PC-3 (cell line): ENCODE measurements around the gene MROH2B. TPM values are rescaled to one million over a fixed set of nuclear protein-coding genes. Genes with fewer than 3 reads are reported as not detected.

Experiments
- ATAC-seq: fragments of 200-7000 bp; cut with Tn5 transposase; 2 replicates; pipeline ENCODE4 v1.9.1; 2020; ENCODE audit warnings: mild to moderate bottlenecking, moderate library complexity
- BruUV-seq: library from RNA; stranded (reverse); fragments of 400-500 nt; replicated peaks from 2 replicates; lab custom pipeline; 2021; lab: Mats Ljungman, UMichigan
- CTCF ChIA-PET: fragments of 300-600 bp; sonication (Branson Sonifier 250); formaldehyde crosslinking; loops from one replicate; lab custom pipeline; 2022; ENCODE audit warnings: antibody characterized with exemption; lab: Charles Lee
- POLR2A ChIA-PET: fragments of 300-600 bp; sonication (Branson Sonifier 250); formaldehyde crosslinking; loops from one replicate; lab custom pipeline; 2022; ENCODE audit warnings: antibody characterized with exemption; ENCODE audit not compliant: unreplicated experiment; lab: Charles Lee
- DNase-seq: peaks from one replicate; pipeline ENCODE4 v3.0.0-alpha.2; 2015
- H2AFZ ChIP-seq: fragments of 300-600 bp; sonication (generic); 2 replicates; pipeline ENCODE4 v1.6.0; 2016; ENCODE audit warnings: antibody characterized with exemption, low read length
- H3F3A ChIP-seq: fragments of 300-600 bp; sonication (generic); one replicate; pipeline ENCODE4 v1.6.0; 2017; ENCODE audit warnings: antibody characterized with exemption, low read length, control low read depth, mild to moderate bottlenecking; ENCODE audit not compliant: unreplicated experiment
- H3K27ac ChIP-seq: fragments of 300-600 bp; sonication (generic); 2 replicates; pipeline ENCODE4 v1.5.1; 2016; ENCODE audit warnings: mild to moderate bottlenecking, low read length
- H3K27me3 ChIP-seq: fragments of 300-600 bp; sonication (generic); 2 replicates; pipeline ENCODE4 v1.6.1; 2016; ENCODE audit warnings: low read length, mixed read lengths
- H3K36me3 ChIP-seq: fragments of 300-600 bp; sonication (generic); 2 replicates; pipeline ENCODE4 v1.6.1; 2016; ENCODE audit warnings: low read depth, mixed run types, low read length, mixed read lengths
- H3K4me1 ChIP-seq: fragments of 300-600 bp; sonication (generic); 2 replicates; pipeline ENCODE4 v1.5.1; 2016; ENCODE audit warnings: low read length; ENCODE audit not compliant: insufficient read depth
- H3K4me2 ChIP-seq: fragments of 300-600 bp; sonication (generic); 2 replicates; pipeline ENCODE4 v1.6.0; 2016; ENCODE audit warnings: low read length
- H3K4me3 ChIP-seq: fragments of 300-600 bp; sonication (generic); 2 replicates; pipeline ENCODE4 v1.5.1; 2016; ENCODE audit warnings: mild to moderate bottlenecking, low read length, mixed read lengths
- H3K79me2 ChIP-seq: fragments of 300-600 bp; sonication (generic); 2 replicates; pipeline ENCODE4 v1.6.1; 2017; ENCODE audit warnings: low read length, mixed read lengths
- H3K9ac ChIP-seq: fragments of 300-600 bp; sonication (generic); 2 replicates; pipeline ENCODE4 v1.6.0; 2016; ENCODE audit warnings: mild to moderate bottlenecking, low read length
- H3K9me2 ChIP-seq: fragments of 300-600 bp; sonication (generic); replicated peaks from 2 replicates; pipeline ENCODE4 v1.6.1; 2016; ENCODE audit warnings: mixed run types, low read length, mixed read lengths
- H3K9me3 ChIP-seq: fragments of 300-600 bp; sonication (generic); 2 replicates; pipeline ENCODE4 v1.6.1; 2016; ENCODE audit warnings: low read length, mixed read lengths
- H4K20me1 ChIP-seq: fragments of 300-600 bp; sonication (generic); 2 replicates; pipeline ENCODE4 v1.6.1; 2016; ENCODE audit warnings: low read length, mixed read lengths
- EZH2 ChIP-seq: fragments of 300-600 bp; sonication (generic); IDR thresholded peaks from one replicate; pipeline ENCODE4 v1.6.1; 2017; ENCODE audit warnings: antibody characterized with exemption, mild to moderate bottlenecking, low read length; ENCODE audit not compliant: unreplicated experiment
- EZH2phosphoT487 ChIP-seq: fragments of 300-600 bp; sonication (generic); IDR thresholded peaks from 2 replicates; pipeline ENCODE4 v1.6.1; 2018; ENCODE audit warnings: mild to moderate bottlenecking, antibody characterized with exemption, low read length, borderline replicate concordance
- intact Hi-C: fragments of 100-400 bp; cut with micrococcal nuclease; formaldehyde crosslinking; loops from 2 replicates; pipeline ENCODE4 v1.9.0; 2023
- total RNA-seq: library from RNA; depleted of rRNA; stranded (reverse); fragments of >200 nt; gene quantifications from 2 replicates; pipeline ENCODE4 v1.2.3, GENCODE V29; 2014
- TF ChIP-seq, protein P1 (sequence below): fragments of 300-600 bp; sonication (generic); conservative IDR thresholded peaks from 2 replicates; pipeline ENCODE4 v1.5.1; 2017; ENCODE audit warnings: antibody characterized with exemption, low read depth, mild to moderate bottlenecking, low read length

MROH2B gene
- total RNA-seq, 1 experiment from 2014 or later: 0.04 TPM

- Histone ChIP-seq H2AFZ (no peak overlapping the region), H3F3A (peaks cover 4% of the 10 kb centered on the region), H4K20me1 (no peaks in the 10 kb centered on the region), H3K79me2 (no peaks in the 10 kb centered on the region), H3K9me2 (no peaks in the 10 kb centered on the region), H3K27me3 (no peaks in the 10 kb centered on the region), H3K4me2 (no peak overlapping the region), H3K9ac (no peak overlapping the region), H3K36me3 (no peaks in the 10 kb centered on the region), H3K4me1 (peaks cover 16% of the 10 kb centered on the region), H3K27ac (no peak overlapping the region), H3K9me3 (no peaks in the 10 kb centered on the region), H3K4me3 (no peak overlapping the region)
- no TSS peak for BruUV-seq
- DNase-seq (no peak), ATAC-seq (no peak)
- CTCF ChIA-PET: no interaction called here
- no peak for TF ChIP-seq EZH2
- no peak for TF ChIP-seq EZH2phosphoT487
- TF ChIP-seq, protein P1, sequence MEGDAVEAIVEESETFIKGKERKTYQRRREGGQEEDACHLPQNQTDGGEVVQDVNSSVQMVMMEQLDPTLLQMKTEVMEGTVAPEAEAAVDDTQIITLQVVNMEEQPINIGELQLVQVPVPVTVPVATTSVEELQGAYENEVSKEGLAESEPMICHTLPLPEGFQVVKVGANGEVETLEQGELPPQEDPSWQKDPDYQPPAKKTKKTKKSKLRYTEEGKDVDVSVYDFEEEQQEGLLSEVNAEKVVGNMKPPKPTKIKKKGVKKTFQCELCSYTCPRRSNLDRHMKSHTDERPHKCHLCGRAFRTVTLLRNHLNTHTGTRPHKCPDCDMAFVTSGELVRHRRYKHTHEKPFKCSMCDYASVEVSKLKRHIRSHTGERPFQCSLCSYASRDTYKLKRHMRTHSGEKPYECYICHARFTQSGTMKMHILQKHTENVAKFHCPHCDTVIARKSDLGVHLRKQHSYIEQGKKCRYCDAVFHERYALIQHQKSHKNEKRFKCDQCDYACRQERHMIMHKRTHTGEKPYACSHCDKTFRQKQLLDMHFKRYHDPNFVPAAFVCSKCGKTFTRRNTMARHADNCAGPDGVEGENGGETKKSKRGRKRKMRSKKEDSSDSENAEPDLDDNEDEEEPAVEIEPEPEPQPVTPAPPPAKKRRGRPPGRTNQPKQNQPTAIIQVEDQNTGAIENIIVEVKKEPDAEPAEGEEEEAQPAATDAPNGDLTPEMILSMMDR: no peak
- POLR2A ChIA-PET: no interaction called here
- intact Hi-C loops: no loop called here
Measured at GRCh38 chr5:41004931-41005330, 66.2 kb downstream of the MROH2B start.

DNA sequence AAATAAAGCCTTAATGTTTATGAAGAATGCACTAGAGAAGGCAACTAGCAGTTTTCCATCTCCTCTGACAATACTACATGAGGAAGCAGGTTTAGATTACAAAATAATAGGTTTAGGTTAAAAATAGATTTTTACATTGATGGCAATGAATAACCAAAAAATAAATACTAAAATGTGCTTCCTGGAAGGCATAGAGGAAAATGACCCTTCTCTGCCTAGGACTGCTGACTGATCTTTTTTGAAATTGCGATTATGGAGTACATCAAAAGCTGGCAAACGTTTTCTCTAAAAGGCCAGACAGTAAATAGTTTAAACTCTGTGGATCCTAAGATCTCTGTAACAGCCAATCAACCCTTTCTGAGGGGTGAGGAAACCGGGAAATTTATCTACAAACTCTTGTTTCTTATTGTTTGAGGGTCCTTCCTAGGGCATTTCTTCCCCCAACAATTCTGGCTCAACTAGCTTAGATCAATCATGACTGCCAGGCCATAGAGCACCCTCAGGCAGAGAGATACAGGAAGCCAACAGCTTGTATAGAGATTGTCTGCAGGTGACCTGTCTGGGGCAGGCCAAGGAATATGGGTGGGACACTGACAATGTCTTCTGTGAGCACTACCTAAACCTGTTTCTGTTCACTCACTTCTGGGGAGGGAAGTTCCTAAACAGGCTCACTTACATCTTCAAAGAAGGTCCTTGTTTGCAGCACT, 67.3 kb downstream of the MROH2B start:
- H3K27ac ChIP-seq: no peak overlapping the region
- no peaks in the 10 kb centered on the region for H3K36me3 ChIP-seq
- no peaks in the 10 kb centered on the region for H3K79me2 ChIP-seq
- no peak overlapping the region for H3K4me3 ChIP-seq
- H3K9me3 ChIP-seq: no peaks in the 10 kb centered on the region
- H3K9ac ChIP-seq: no peak overlapping the region
- no TSS peak for BruUV-seq
- DNase-seq: no peak
- intact Hi-C loops: no loop called here
- TF ChIP-seq EZH2phosphoT487: no peak
- TF ChIP-seq, protein P1: no peak
- TF ChIP-seq EZH2: no peak
- H3K27me3 ChIP-seq: no peaks in the 10 kb centered on the region
- no peaks in the 10 kb centered on the region for H4K20me1 ChIP-seq
- CTCF ChIA-PET: interaction anchor here (0.6 kb wide), 1 partner anchor 176 kb away, joined by 3 read pairs; no protein-coding TSS in a partner anchor
- POLR2A ChIA-PET: no interaction called here
- H3F3A ChIP-seq: no peaks in the 10 kb centered on the region
- ATAC-seq: no peak
- no peaks in the 10 kb centered on the region for H3K9me2 ChIP-seq
- H2AFZ ChIP-seq: no peak overlapping the region
- H3K4me1 ChIP-seq: peaks cover 12% of the 10 kb centered on the region
- H3K4me2 ChIP-seq: no peak overlapping the region

GRCh38 chr5:40999966-41000365, 71.2 kb downstream of the MROH2B start:
- Histone ChIP-seq H3K27me3 (no peaks in the 10 kb centered on the region), H3K4me2 (no peak overlapping the region), H3K9ac (no peak overlapping the region), H2AFZ (no peak overlapping the region), H3F3A (peaks cover 12% of the 10 kb centered on the region), H4K20me1 (no peaks in the 10 kb centered on the region), H3K9me2 (no peaks in the 10 kb centered on the region), H3K27ac (no peak overlapping the region), H3K9me3 (no peaks in the 10 kb centered on the region), H3K4me3 (no peak overlapping the region), H3K36me3 (no peaks in the 10 kb centered on the region), H3K79me2 (no peaks in the 10 kb centered on the region), H3K4me1 (peaks cover 30% of the 10 kb centered on the region)
- no peak for DNase-seq
- no peak for ATAC-seq
- ChIA-PET POLR2A (no interaction called here), CTCF (no interaction called here)
- no TSS peak for BruUV-seq
- intact Hi-C loops: loop anchor here (10.0 kb wide), 1 partner anchor 245 kb away; no protein-coding TSS in a partner anchor
- TF ChIP-seq EZH2phosphoT487 (no peak), EZH2 (no peak)
- TF ChIP-seq, protein P1: no peak
